Stimulated activated CD8-positive, alpha-beta memory T cell treated with anti-CD3 and anti-CD28 coated beads, Interleukin-7, amount 100 ng/mL, for 24 hours (primary cell): ENCODE measurements around the gene GRK5.

Source experiments
- DNase-seq: peaks from one replicate; pipeline ENCODE4 v3.0.0-alpha.2; 2020; ENCODE audit warnings: low read depth

GRK5 gene

DNA sequence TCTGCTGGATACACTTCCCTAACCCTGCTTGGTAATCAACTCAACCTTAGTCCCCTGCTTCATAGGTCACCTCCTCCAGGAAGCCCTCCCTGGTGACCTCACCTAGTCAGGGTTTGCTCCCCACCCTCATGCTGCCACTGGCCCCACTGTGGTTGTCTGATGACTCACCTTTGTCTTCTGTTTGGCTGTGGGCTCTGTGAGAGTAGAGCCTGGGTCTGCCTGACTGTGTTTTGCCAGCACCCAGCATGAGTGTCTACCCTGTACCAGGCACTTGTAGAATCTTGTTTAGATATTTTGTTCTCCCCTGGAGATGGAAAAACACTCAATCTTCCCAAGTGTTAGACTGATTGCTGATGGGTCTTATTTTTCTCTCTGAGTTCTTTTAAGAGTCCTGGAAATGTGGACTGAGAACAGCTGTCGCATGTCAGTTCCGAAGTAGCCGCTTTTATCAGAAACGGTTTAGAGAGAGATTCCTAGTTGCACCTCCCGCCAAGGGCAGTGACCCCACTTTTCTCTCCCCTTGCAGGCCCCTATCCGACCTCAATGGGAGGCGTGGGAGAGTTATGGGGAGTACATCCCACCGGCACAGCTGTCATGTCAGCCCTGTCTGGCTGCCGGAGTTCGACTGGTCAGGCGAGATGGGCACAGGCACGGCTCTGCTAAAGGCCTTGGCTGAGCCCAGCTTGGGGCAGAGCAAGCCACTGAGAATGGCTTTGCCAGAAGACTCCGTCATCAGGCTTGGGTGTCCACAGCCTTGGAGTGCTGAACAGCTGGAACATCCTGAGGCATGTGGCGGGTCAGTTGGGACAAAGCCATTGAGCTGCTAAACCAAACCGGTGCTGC lies 134.3 kb downstream of the GRK5 start:
- DNase-seq: peak; percentile 15

DNA sequence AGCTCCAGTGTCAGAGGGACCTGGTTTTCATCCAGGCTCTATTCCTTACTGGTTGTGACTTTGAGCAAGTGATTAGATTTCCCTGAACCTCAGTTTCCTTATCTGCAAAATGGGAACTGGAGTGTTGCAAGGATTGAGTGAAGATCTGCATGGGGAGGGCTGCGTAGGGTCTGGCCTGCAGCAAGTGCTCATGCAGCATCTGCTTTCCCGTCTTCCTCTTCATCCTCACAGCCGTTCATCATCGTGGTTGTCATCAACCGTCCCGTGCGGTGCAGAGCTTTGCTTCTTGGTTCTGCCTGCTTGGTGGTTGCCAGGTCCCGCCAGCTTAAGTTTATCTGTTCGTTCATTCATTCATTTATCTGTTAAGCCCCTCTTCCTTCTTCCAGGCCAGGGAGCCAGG lies 135.0 kb downstream of the GRK5 start:
- no peak for DNase-seq

DNA sequence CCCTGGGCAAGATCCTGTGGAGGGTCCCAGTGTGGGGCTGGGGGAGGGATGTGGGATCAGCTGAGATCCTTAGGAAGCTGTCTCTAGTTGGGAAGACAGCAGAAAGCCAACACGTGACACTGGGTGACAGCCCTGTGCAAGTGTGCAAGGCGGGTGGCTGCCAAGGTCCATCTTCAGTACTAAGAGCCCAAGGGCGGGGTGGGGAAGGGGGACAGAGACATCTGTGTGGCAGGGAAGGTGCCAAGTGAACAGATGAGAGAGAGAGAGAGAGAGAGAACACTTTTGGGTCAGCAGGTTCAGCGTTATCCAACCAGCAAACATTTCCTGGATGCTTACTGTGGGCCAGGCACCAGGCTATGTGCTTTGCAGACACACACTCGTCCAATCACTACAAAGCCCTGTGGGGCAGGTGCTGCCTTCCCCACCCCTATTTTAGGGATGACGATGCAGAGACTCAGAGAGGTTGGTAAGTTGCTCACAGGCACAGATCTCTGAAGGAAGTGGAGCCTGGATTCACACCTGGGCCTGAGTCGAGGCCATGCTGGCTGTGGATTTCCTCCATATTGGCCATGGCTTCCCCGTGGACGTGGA lies 135.7 kb downstream of the GRK5 start:
- no peak for DNase-seq

DNA sequence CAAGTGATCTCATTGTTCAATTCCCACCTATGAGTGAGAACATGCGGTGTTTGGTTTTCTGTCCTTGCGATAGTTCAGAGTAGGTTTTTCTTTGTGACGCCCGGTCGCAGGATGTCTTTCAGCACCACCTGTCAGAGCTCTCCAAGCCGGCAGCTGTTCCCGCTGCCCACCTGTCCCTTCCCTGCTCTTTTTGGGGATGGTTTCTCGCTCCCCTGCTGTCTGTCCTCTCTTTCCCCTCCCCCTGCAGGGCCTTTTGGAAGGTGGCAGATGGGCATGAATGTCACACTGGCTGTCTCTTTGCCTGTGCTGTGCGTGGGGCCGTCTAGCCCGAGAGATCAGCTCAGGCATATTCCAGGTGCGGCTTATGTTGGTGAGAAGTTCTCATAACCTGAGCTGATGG lies 137.0 kb downstream of the GRK5 start:
- DNase-seq: no peak

DNA sequence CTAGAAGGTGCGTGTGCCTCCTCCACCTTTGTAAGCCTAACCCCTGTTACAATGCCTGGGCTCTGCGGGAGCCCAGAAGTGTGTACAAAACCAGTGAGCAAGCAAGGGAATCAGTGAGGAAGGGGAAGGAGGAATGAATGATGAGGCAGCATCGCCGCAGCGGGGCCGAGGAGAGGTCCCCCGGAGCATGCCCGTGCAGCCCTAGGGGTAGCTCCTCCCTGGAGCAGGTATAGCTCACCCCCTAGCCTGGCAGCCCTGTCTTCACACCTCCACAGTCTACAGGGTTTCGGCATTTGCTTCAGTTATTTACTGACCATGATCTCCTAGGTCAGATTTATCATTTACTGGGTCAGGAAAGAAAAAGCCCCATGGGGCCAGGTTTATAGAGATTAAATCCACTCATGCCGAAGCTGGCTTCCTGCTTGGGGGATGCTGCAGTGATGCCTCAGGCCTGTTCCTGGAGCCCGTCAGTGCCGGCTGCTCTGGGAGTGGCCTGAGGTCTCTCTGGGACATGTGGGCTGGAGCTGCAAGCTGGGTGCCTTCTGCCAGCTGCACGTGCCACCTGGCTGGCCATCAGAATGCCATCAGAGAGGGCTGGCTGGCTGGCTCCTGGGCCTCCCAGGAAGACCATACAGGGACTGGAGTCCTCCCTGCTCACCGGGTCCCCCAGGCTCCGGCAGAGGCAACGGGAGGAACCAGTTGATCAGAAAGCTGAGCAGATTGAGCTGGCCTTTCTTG lies 138.9 kb downstream of the GRK5 start:
- DNase-seq: no peak

DNA sequence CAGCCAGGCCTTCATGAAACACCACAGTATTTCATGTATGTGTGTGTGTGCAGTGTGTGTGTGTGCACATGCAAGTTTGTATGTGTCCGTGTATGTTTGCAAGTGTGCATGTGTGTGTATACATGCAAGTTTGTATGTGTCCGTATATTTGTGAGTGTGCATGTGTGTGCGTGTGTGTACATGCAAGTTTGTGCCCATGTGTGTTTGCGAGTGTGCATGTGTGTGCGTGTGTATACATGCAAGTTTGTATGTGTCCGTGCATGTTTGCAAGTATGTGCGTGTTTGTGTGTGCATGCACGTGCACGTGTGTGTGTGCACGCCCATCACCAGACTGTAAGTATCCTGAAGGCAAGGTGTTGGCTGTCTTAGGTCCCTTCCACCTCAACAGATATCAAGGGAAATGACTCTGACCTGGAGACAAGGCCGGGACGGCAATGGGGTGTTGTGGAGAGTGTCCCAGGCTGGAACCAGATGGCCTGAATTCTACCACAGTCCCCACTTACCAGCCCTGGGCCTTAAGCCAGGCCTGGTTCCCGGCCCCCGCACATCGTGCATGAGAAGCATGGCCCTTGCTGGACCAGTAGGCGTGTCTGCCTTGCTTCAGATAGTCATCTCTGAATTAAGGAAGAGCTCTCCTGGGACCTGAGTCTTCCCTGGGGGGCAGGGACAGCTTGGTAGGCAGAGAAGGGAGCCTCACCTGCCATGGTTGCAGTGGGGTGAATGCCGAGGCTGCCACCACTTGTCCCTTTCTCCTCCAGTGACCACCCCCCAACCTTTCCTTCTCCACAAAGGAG lies 140.0 kb downstream of the GRK5 start:
- no peak for DNase-seq

DNA sequence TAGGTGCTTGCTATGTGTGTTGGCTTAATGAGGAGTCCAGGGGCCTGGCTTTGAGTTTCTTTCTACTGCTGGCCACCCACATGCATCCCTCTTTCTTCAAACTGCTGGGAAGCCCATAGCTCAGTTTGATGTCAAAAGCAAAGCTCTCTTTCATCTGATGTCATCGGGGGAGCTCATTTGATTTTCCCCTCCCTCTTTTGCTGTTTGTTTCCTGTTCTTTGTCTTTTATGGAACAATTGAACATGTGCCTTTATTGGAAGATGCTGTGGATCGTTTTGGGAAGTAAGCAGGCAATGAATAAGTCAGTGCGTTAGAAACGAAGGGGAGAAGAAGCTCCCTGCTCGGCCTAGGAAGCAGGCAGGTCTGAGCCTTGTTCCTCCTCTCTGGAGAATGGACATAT lies 140.7 kb downstream of the GRK5 start:
- DNase-seq: no peak

DNA sequence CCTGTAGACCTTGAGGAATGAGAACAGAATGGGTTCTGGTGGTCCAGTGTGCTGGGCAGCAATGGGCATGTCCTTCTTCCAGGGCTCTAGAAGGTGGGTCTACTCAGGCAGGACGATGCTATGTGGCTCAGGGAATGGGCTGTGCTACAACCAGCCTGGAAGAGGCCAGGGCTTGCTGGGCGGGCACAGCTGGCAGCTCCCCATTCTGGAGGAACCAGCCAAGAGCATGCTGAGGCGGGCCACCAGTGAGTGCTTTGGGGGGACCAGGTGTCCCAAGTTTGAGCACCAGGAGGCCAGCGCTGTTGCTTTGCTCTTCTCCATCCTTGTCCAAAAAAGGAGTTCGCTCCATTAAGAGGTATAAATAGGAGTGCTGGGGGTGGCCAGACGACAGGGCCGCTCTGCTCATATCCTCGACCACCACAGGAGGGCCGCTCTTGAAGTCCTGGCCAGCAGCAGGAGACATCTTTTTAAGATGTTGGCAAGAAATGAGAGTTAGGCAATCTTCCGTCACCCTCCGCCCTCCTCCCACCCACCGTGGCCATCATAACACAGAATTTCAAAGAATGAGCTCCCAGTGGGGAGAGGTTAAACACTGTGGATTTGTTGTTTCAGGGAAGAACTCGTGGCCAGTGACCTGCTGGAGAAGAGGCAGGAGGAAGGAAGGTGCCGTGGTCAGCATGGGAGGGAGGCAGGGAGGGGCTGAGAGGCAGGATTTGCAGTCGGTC lies 141.3 kb downstream of the GRK5 start:
- no peak for DNase-seq

DNA sequence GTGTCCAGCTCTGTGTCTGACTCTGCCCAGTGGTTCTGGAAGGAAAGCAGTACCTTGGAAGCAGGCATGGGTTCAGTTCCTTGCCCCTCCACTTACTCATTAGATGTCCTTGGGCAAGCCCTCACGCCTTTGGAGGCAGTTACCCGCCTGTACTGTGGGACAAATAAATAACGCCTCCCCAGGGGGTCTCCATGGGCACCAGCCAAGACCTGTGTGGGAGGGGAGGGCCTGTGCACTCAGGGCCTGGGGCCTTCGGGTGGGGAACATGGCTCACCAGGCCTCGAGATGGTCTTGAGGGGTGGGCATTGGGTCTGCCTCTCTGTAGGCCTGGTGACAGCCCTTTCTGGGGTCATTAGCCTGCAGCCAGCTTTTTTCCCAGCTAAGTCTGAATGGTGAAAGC lies 142.0 kb downstream of the GRK5 start:
- DNase-seq: no peak

DNA sequence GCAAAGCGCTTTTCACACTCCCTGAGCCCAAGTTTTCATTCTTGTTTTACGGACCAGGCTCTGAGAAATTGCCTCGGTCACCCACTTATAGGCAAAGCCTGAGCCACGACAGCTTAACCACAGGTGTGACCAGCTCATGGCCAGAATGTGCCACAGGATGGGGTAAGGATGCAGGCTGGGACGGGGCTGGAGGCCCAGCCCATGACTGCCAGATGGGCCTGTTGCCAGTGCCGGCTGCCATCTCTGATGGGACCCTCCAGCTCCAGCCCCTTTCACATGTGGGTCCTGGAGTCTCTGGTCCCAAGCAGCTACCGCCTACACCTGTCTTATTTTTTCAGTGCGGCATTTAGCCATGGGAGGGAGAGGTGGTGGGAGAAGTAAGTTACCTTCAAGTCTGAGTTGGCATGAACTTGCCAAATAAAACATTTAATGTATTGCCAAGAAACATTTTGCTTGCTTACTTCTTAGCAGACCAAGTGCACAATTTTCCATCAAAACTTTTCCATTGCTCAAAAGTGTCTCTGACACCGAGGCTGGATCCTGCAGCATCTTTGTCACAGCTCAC lies 142.6 kb downstream of the GRK5 start:
- no peak for DNase-seq

DNA sequence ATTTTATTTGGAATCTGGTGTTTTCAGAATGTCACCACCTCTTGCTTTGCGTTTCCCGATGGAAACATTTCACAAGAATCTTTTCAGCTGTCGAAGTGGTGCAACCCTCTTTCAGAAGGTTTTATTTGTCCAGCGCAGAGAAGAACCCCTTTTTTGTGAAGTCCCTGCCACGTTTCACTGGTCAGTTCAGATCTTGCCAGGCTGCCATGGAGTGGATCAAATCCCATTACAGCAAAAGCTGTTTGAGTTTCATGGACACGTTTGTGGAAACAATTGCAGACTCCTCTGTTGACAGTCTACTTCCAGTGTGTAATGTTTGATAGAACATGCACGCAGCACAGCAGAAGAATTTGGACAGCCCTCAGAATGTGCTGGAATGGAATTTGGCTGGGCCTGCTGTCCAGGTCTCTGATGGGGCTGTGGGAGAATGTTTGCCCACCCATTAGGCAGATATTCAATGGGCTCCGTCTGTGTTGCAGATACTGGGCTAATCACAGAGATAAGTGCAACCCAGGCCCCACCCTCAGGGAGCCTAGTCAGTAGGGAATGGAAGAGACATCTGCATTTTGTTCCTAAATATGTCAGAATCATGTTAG lies 143.2 kb downstream of the GRK5 start:
- DNase-seq: no peak

DNA sequence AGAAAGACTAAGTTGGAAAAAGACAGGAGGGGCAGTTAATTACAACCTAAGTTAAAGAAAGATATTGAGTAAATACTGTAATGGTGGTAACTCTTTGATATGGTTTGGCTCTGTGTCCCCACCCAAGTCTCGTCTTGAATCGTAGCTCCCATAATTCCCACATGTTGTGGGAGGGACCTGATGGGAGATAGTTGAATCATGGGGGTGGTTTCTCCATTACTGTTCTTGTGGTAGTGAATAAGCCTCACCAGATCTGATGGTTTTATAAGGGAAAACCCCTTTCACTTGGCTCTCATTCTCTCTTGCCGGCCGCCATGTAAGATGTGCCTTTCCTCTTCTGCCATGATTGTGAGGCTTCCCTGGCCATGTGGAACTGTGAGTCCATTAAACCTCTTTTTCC lies 143.8 kb downstream of the GRK5 start:
- no peak for DNase-seq

DNA sequence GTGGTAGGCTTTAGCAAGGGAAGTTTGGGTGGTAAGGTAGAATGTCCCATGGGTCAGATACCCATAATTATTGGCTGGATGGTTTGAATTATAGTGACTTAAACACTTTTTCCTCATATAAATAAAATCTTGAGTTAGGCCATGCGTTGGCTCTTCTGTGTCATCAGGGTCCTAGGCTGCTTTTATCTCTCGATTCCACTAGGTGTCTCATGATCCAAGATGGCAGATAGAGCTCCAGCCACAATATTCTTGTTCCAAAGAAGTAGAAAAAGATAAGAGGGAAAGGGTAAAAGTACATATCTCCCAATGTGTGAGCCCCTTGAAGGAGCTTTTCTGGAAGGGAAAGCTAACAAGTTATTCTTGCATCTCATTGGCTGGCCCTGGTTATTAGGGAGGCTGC lies 144.7 kb downstream of the GRK5 start:
- no peak for DNase-seq

DNA sequence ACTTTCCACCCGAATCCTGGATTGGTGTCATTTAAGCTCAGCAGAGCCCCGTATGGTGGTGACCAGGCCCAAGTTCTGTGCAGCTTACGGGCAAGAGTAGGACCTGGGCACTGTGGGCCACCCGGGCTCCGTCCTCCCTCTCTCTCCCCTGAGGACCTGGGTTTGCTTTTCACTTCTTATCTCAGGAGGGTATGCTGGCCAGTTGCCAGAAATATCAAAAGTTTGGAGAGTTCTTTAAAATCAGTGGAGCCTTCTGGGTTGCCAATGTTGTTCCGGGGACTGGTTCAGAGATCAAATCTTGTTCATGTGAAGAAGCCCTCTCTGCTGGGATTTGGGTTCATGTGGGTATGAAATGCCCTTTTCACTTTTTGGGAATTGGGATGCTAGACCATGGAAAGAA lies 145.4 kb downstream of the GRK5 start:
- no peak for DNase-seq

DNA sequence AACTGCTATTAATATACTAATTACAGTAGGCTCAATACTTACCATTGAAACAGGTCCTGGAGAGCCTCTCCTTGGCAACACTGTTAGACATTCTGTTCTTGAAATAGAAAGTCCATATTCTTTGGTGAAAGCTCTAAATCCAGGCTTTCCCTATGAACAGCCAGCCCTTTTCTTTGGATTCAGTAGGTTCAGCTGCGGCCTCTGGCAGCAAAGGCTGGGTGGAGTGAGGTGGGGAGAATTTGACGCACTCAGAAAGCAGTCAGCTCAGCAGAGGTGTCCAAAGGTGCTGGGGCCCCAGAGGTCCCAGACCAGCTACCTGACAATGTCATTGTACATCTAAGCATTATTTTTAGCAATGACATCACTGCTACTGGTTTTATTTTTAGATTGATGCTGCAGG lies 146.1 kb downstream of the GRK5 start:
- no peak for DNase-seq

DNA sequence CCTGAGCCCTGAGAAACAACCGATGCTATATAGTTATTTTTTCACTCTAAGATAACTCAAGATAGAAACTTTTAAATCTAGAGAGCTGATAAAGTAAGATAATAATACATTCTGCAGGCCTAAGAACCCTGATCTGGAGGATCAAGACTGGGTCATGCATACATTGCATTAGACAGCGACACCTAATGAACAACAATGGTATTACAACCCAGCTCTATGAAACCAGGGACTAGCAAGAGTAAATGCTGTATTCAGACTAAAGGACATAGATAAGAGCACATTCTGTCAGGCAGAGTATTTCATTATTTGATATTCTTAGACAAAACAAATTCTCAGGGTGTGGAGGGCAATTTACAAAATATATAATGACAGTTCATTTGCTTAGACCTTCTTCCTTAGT lies 148.6 kb downstream of the GRK5 start:
- no peak for DNase-seq

DNA sequence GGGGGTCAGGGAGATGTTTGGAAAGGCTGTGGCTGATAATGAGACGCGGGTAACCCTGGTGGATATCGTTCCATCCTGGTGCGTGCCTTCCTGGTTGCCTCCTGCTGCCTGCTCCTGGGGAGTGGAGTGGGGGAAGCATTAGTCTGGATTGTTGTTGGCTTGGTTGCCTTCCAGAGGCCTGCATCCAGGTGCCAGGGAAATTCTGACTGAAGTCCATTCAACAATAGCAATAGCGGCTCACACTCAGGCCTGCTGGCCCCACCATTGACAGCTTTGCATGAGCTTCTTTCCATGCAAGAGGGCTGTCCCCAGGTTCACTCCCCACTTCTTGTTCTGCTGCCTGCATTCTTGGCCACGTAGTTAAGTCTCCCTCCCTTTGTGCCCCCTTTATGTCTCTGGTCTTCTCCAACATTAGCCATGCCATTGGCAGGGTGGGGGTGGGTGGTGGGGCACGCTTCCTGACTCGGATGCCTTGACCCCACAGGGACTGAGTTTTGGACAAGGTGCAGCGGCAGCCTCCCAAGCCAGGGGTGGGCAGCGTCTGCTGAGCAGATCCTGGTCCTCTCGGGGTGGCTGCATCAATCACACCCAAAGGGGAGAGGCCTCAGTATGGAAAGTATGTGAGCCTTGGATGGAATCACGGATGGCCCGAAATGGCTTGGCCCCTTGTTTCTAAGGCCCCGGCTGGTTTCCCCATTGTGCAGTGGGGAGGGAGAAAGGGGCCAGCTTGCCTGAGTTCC lies 150.2 kb downstream of the GRK5 start:
- no peak for DNase-seq

DNA sequence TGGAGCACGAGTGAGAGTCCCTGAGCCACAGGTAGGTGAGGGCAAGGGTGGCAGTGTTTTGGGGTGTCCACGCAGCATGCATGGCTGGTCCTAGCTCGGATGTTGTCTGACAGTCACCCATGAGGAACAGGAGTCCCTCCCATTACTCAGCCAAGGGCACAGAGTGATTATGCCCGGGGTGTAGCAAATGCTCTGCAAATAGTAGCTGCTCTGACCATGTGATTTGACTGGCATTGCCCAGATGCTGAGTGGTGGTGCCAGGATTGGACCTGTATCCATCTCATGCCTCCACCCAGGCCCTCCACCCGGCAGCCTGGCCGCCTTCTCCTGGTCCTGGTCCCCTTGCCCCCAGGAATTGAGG lies 150.8 kb downstream of the GRK5 start:
- DNase-seq: no peak

DNA sequence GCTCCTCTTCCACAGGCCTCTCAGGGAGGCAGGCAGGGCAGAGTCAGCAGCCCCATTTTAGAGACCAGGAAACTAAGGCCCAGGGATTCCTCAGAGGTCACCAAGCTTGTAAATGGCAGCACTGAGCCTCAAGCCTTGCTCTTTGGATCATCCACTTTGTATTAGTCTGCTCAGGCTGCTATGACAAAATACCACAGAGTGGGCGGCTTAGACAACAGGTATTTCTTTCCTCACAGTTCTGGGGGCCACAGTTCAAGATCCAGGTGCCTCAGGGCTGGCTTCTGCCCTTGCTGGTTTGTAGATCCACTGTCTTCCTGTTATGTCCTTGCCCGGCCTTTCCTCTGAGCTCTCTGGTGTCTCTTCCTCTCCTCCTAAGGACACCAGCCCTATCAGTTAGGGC lies 151.2 kb downstream of the GRK5 start:
- DNase-seq: no peak

DNA sequence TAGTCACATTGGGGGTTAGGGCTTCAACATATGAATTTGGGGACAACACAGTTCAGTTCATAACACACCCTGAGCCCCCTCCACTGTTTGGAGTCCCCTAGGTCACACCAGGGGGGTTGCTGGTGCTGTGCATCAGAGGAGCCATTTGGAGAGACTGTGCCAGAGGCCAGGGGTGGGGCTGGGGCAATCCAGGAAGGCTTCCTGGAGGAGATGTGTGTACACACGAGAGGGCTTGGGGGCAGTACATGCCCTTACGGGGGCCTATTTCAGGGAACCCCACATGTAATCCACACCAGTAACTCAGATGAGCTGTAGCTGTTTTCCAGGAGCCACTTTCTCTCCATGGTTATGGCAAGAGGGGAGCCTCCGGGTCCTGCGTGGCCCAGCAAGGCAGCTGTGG lies 151.7 kb downstream of the GRK5 start:
- DNase-seq: no peak
